NB4 (cell line): ENCODE measurements around the gene NDST1.

Experiments
- DNase-seq: peaks from one replicate; pipeline ENCODE4 v3.0.0; 2010; ENCODE audit warnings: low read depth
- H3K4me3 ChIP-seq: one replicate; pipeline ENCODE4 v1.5.1; 2011; ENCODE audit warnings: mild to moderate bottlenecking, low read depth, low read length, moderate library complexity
- CTCF ChIP-seq: IDR thresholded peaks from one replicate; pipeline ENCODE4 v1.5.1; 2012; ENCODE audit warnings: low read depth, low read length
- MAX ChIP-seq: IDR thresholded peaks from 2 replicates; pipeline ENCODE4 v1.6.1; 2011; ENCODE audit warnings: low read depth, low read length
- MYC ChIP-seq: IDR thresholded peaks from 2 replicates; pipeline ENCODE4 v1.6.1; 2011; ENCODE audit warnings: low read depth, low read length
- POLR2A ChIP-seq: IDR thresholded peaks from 2 replicates; pipeline ENCODE4 v1.6.1; 2011; ENCODE audit warnings: mild to moderate bottlenecking; ENCODE audit not compliant: insufficient read length; ENCODE audit errors: extremely low read depth

NDST1 gene

GRCh38 chr5:150531686-150532085, 23.8 kb downstream of the NDST1 start:
- H3K4me3 ChIP-seq, result no peak overlapping the region
- DNase-seq, result no peak
- no peak for TF ChIP-seq POLR2A
- no peak for TF ChIP-seq MYC
- no peak for TF ChIP-seq CTCF
- TF ChIP-seq MAX, result no peak

GRCh38 chr5:150532151-150532550, 24.2 kb downstream of the NDST1 start:
- DNase-seq, result no peak
- no peak for TF ChIP-seq MAX
- no peak for TF ChIP-seq CTCF
- no peak for TF ChIP-seq POLR2A
- no peak for TF ChIP-seq MYC
- H3K4me3 ChIP-seq, result no peak overlapping the region

- TF ChIP-seq MYC (no peak), POLR2A (no peak), MAX (no peak), CTCF (no peak)
- H3K4me3 ChIP-seq, result no peak overlapping the region
- DNase-seq, result no peak
Observed at GRCh38 chr5:150532996-150533395, 25.1 kb downstream of the NDST1 start.

- no peak for DNase-seq
- no peak overlapping the region for H3K4me3 ChIP-seq
- no peak for TF ChIP-seq POLR2A
- no peak for TF ChIP-seq MYC
- no peak for TF ChIP-seq MAX
- no peak for TF ChIP-seq CTCF
Observed at GRCh38 chr5:150534811-150535210, 26.9 kb downstream of the NDST1 start.

GRCh38 chr5:150535611-150536010, 27.7 kb downstream of the NDST1 start:
- DNase-seq, result no peak
- no peak for TF ChIP-seq CTCF
- H3K4me3 ChIP-seq, result no peak overlapping the region

- DNase-seq, result peak; percentile 16
Observed at GRCh38 chr5:150538007-150538917, 30.3 kb downstream of the NDST1 start.

More at GRCh38 chr5:150538007-150538917, 30.3 kb downstream of the NDST1 start:
- H3K4me3 ChIP-seq, result no peak overlapping the region
- no peak for TF ChIP-seq MYC
- no peak for TF ChIP-seq MAX
- TF ChIP-seq CTCF, result no peak
- TF ChIP-seq POLR2A, result no peak
